Neuronal stem cell (in vitro differentiated cells): Measurements from ENCODE around the gene HTR3E.

Experiments used
- DNase-seq: peaks from one replicate; pipeline ENCODE4 v3.0.0-alpha.2; 2013; ENCODE audit warnings: low spot score
- H2AFZ ChIP-seq: one replicate; pipeline ENCODE4 v1.6.1; 2013; ENCODE audit warnings: mild to moderate bottlenecking, low read length, inconsistent platforms
- H2AK5ac ChIP-seq: 2 replicates; pipeline ENCODE4 v1.6.1; 2013; ENCODE audit warnings: low read depth, mild to moderate bottlenecking, inconsistent platforms, low read length, moderate library complexity, mixed read lengths
- H2BK120ac ChIP-seq: 2 replicates; pipeline ENCODE4 v1.6.1; 2013; ENCODE audit warnings: low read depth, mild to moderate bottlenecking, inconsistent platforms, low read length, moderate library complexity, mixed read lengths
- H2BK12ac ChIP-seq: one replicate; pipeline ENCODE4 v1.6.1; 2013; ENCODE audit warnings: low read length, inconsistent platforms
- H2BK15ac ChIP-seq: 2 replicates; pipeline ENCODE4 v1.6.1; 2013; ENCODE audit warnings: mild to moderate bottlenecking, low read length, inconsistent platforms, mixed read lengths
- H2BK5ac ChIP-seq: one replicate; pipeline ENCODE4 v1.6.1; 2013; ENCODE audit warnings: inconsistent platforms, mild to moderate bottlenecking, low read length, moderate library complexity
- H3K14ac ChIP-seq: one replicate; pipeline ENCODE4 v1.6.1; 2013; ENCODE audit warnings: low read length, inconsistent platforms
- H3K18ac ChIP-seq: 2 replicates; pipeline ENCODE4 v1.6.1; 2013; ENCODE audit warnings: low read length, inconsistent platforms
- H3K23ac ChIP-seq: 2 replicates; pipeline ENCODE4 v1.6.1; 2013; ENCODE audit warnings: low read depth, mild to moderate bottlenecking, mixed read lengths, low read length, inconsistent platforms; ENCODE audit not compliant: poor library complexity
- H3K27ac ChIP-seq: replicated peaks from 3 replicates; pipeline ENCODE4 v1.5.1; 2013; ENCODE audit warnings: low read length, inconsistent platforms
- H3K27me3 ChIP-seq, 3 experiments: 2 replicates each; pipeline ENCODE4 v1.6.1; 2013; ENCODE audit warnings: low read length in 3 of 3, mild to moderate bottlenecking in 2 of 3, inconsistent platforms in 1 of 3, low read depth in 1 of 3, mixed read lengths in 1 of 3, moderate library complexity in 1 of 3; ENCODE audit not compliant: control insufficient read depth in 3 of 3, insufficient read depth in 3 of 3
- H3K36me3 ChIP-seq, 2 donors: replicated peaks in 1 of 2; 2 replicates each; pipeline ENCODE4 v1.6.1; 2013; ENCODE audit warnings: low read length in 2 of 2; ENCODE audit not compliant: control insufficient read depth in 2 of 2, insufficient read depth in 2 of 2
- H3K4ac ChIP-seq: 2 replicates; pipeline ENCODE4 v1.6.1; 2013; ENCODE audit warnings: inconsistent platforms, mild to moderate bottlenecking, low read length, moderate library complexity
- H3K4me1 ChIP-seq, 2 donors: 1 replicate in 1 of 2; 2 replicates in 1 of 2; pipeline ENCODE4 v1.6.1; 2013; ENCODE audit warnings: low read length in 2 of 2, low read depth in 1 of 2; ENCODE audit not compliant: control insufficient read depth in 2 of 2, insufficient read depth in 1 of 2
- H3K4me2 ChIP-seq: one replicate; pipeline ENCODE4 v1.6.1; 2013; ENCODE audit warnings: mild to moderate bottlenecking, low read length, inconsistent platforms; ENCODE audit not compliant: insufficient read depth, poor library complexity, severe bottlenecking
- H3K4me3 ChIP-seq, 2 donors: 2 replicates each; pipeline ENCODE4 v1.5.1; 2013; ENCODE audit warnings: low read length in 2 of 2, mild to moderate bottlenecking in 2 of 2, inconsistent platforms in 1 of 2, moderate library complexity in 1 of 2
- H3K79me1 ChIP-seq: one replicate; pipeline ENCODE4 v1.6.1; 2013; ENCODE audit warnings: low read depth, mild to moderate bottlenecking, inconsistent platforms, low read length, moderate library complexity
- H3K9ac ChIP-seq: one replicate; pipeline ENCODE4 v1.6.1; 2013; ENCODE audit warnings: mild to moderate bottlenecking, low read depth, low read length, inconsistent platforms; ENCODE audit not compliant: poor library complexity
- H3K9me3 ChIP-seq, 2 donors: replicated peaks in 1 of 2; 2 replicates each; pipeline versions ENCODE3 to v1.6.1; 2013; ENCODE audit warnings: low read length in 2 of 2, mild to moderate bottlenecking in 2 of 2, inconsistent platforms in 1 of 2, low read depth in 1 of 2, mixed read lengths in 1 of 2, moderate library complexity in 1 of 2; ENCODE audit not compliant: control insufficient read depth in 2 of 2, insufficient read depth in 1 of 2
- H4K8ac ChIP-seq: one replicate; pipeline ENCODE4 v1.6.1; 2013; ENCODE audit warnings: low read depth, mild to moderate bottlenecking, inconsistent platforms, low read length, moderate library complexity
- H4K91ac ChIP-seq: one replicate; pipeline ENCODE4 v1.6.1; 2013; ENCODE audit warnings: low read length, low read depth, mild to moderate bottlenecking, inconsistent platforms; ENCODE audit not compliant: poor library complexity
- WGBS, 2 donors: extraction: QIAGEN DNeasy Blood & Tissue Kit; methylation state at CpG; one replicate each; pipeline ENCODE4 v1.1.7; 2013; ENCODE audit warnings: missing lambda C conversion rate in 2 of 2, mixed read lengths in 1 of 2; ENCODE audit not compliant: insufficient read length in 2 of 2, insufficient replicate concordance in 1 of 2; ENCODE audit errors: extremely low coverage in 2 of 2; 5-methylcytosine and 5-hydroxymethylcytosine counted together

The HTR3E gene

DNA sequence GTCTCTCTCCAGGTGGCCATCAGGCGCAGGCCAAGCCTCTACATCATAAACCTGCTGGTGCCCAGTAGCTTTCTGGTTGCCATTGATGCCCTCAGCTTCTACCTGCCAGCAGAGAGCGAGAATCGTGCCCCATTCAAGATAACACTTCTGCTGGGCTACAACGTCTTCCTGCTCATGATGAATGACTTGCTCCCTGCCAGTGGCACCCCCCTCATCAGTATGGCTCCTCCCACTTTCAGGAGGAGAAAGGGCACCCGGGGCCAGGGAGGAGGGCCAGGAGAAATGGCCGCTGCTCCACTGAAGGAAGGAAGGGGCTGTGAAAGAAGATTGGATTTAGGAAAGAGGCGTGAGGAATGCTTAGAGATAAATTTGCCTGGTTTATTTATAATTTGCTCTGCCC lies 37.4 kb upstream of the HTR3E start:
- Histone ChIP-seq H2BK5ac (no peak overlapping the region), H2BK12ac (no peak overlapping the region), H3K18ac (no peak overlapping the region), H3K36me3 (no peaks in the 10 kb centered on the region), H2AFZ (peak overlapping the region; percentile 62), H3K23ac (no peak overlapping the region), H3K79me1 (peaks cover 1% of the 10 kb centered on the region), H2BK15ac (no peak overlapping the region), H3K4me3 (no peak overlapping the region), H3K4me1 (no peaks in the 10 kb centered on the region), H3K9me3 (no peaks in the 10 kb centered on the region), H3K4ac (no peak overlapping the region), H3K9ac (no peak overlapping the region), H2BK120ac (no peak overlapping the region), H3K27me3 (peaks cover 0 to 20% (median 0%) of the 10 kb centered on the region in 3 experiments), H2AK5ac (no peak overlapping the region), H4K91ac (no peak overlapping the region), H3K14ac (no peak overlapping the region), H3K4me2 (no peak overlapping the region), H3K27ac (no peak overlapping the region), H4K8ac (no peak overlapping the region)
- DNase-seq, result no peak
- WGBS, 2 donors, result no CpG with 5 or more reads among the region's 7 CpGs

DNA sequence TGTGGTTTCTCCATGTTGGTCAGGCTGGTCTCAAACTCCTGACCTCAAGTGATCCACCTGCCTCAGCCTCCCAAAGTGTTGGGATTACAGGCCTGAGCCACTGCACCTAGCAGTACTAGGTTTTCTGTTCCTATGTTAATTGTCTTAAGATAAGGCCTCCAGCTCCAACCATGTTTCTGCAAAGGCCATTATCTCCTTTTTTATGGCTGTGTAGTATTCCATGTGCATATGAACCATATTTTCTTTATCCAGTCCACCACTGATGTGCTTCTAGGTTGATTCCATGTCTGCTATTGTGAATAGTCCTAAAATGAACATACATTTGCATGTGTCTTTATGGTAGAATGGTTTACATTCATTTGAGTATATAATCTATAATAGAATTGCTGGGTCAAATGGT lies 34.2 kb upstream of the HTR3E start:
- Histone ChIP-seq H3K14ac (no peak overlapping the region), H2AFZ (no peak overlapping the region), H2BK12ac (no peak overlapping the region), H3K36me3 (no peaks in the 10 kb centered on the region), H3K4me1 (no peaks in the 10 kb centered on the region), H3K4me2 (no peak overlapping the region), H3K23ac (no peak overlapping the region), H4K8ac (no peak overlapping the region), H4K91ac (no peak overlapping the region), H2AK5ac (no peak overlapping the region), H2BK5ac (no peak overlapping the region), H2BK15ac (no peak overlapping the region), H3K4ac (no peak overlapping the region), H3K9ac (no peak overlapping the region), H3K9me3 (no peaks in the 10 kb centered on the region), H3K27ac (no peak overlapping the region), H2BK120ac (no peak overlapping the region), H3K27me3 (peaks cover 0 to 15% (median 0%) of the 10 kb centered on the region in 3 experiments), H3K18ac (no peak overlapping the region), H3K4me3 (no peak overlapping the region), H3K79me1 (no peaks in the 10 kb centered on the region)
- DNase-seq, result no peak

DNA sequence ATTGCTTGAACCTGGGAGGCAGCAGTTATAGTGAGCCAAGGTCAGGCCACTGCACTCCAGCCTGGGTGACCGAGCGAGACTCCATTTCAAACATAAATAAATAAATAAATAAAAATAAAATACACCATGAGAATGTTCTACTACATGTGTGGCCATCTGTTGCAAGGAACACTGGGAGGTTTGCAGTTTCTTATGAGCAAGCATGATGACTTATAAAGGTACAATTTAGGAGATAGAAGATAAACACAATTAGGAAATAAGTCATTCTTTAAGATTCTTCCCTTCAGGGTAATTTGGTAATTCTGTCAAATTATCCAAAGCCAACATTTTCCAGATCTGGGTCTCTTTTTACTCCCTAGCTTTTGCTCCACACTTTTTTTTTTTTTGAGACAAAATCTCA lies 30.7 kb upstream of the HTR3E start:
- no peak overlapping the region for H2BK12ac ChIP-seq
- no peaks in the 10 kb centered on the region for H3K4me1 ChIP-seq
- no peak for DNase-seq
- H3K4me2 ChIP-seq, result no peak overlapping the region
- no peak overlapping the region for H3K9ac ChIP-seq
- H3K4ac ChIP-seq, result no peak overlapping the region
- no peak overlapping the region for H4K91ac ChIP-seq
- H4K8ac ChIP-seq, result no peak overlapping the region
- no CpG with 5 or more reads among the region's 2 CpGs for WGBS, 2 donors
- no peaks in the 10 kb centered on the region for H3K79me1 ChIP-seq
- no peak overlapping the region for H3K14ac ChIP-seq
- H3K9me3 ChIP-seq, result no peaks in the 10 kb centered on the region
- no peak overlapping the region for H2BK120ac ChIP-seq
- peaks cover 0 to 5% (median 0%) of the 10 kb centered on the region in 3 experiments for H3K27me3 ChIP-seq
- no peak overlapping the region for H2AK5ac ChIP-seq
- no peak overlapping the region for H3K23ac ChIP-seq
- H3K36me3 ChIP-seq, result no peaks in the 10 kb centered on the region
- H3K4me3 ChIP-seq, result no peak overlapping the region
- H3K18ac ChIP-seq, result no peak overlapping the region
- no peak overlapping the region for H3K27ac ChIP-seq
- H2BK5ac ChIP-seq, result no peak overlapping the region
- no peak overlapping the region for H2AFZ ChIP-seq
- no peak overlapping the region for H2BK15ac ChIP-seq

GRCh38 chr3:184067573-184068055 lies 29.2 kb upstream of the HTR3E start:
- Histone ChIP-seq H3K9me3 (no peaks in the 10 kb centered on the region), H3K79me1 (no peaks in the 10 kb centered on the region), H2BK12ac (no peak overlapping the region), H3K23ac (no peak overlapping the region), H2BK120ac (no peak overlapping the region), H3K9ac (no peak overlapping the region), H3K14ac (no peak overlapping the region), H4K91ac (no peak overlapping the region), H3K4me3 (peak overlapping the region in 1 of 2 donors; percentile 48), H2BK15ac (no peak overlapping the region), H4K8ac (no peak overlapping the region), H3K18ac (no peak overlapping the region), H3K4me2 (no peak overlapping the region), H3K4ac (no peak overlapping the region), H2AFZ (no peak overlapping the region), H3K27ac (no peak overlapping the region), H3K4me1 (no peaks in the 10 kb centered on the region), H2AK5ac (no peak overlapping the region), H3K27me3 (peaks cover 0 to 5% (median 0%) of the 10 kb centered on the region in 3 experiments), H2BK5ac (no peak overlapping the region), H3K36me3 (no peaks in the 10 kb centered on the region)
- WGBS, 2 donors, result no CpG with 5 or more reads among the region's 6 CpGs
- DNase-seq, result no peak
